ENCODE data around the gene SPECC1L. TPM values are rescaled to one million over a fixed set of nuclear protein-coding genes. Genes with fewer than 3 reads are reported as not detected.

Gene SPECC1L
- total RNA-seq, 1 donor from 2014 or later, result 69.2 TPM

DNA sequence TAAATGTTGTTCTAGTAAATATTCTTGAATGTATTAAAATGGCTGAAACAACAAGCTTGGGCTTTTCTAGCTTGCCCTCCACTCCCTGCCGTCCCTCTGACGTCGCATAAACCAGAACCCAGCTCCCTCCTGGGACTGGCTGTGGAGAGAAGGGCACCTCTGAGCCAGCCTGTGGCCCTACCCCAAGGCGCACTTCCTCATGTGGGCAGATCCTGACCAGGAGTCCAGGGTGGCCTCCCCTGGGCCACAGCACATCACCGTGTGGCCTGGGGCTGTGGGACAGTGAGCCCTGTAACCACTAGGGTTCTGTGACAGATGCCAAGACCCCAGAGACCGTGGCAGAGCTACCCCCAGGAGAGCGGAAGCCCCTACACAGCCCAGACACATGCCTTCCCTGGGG is 146.6 kb downstream of the SPECC1L start:
- no peak overlapping the region for H3K27ac Mint-ChIP-seq (ENCODE audit: unreplicated experiment)
- H3K79me2 ChIP-seq (ENCODE audit: insufficient read depth, low read length), result no peaks in the 10 kb centered on the region
- H3K9ac ChIP-seq (ENCODE audit: low read length), result no peak overlapping the region
- no peak overlapping the region for H3K4me2 ChIP-seq (ENCODE audit: low read length)
- H3K36me3 ChIP-seq (ENCODE audit: insufficient read depth, low read length), result peaks cover 7% of the 10 kb centered on the region
- no peak overlapping the region for H3K27ac ChIP-seq (ENCODE audit: low read depth, low read length)
- DNase-seq (ENCODE audit: low read depth), result no peak
- H3K9me3 Mint-ChIP-seq (ENCODE audit: unreplicated experiment), result no peaks in the 10 kb centered on the region
- H3K9me3 ChIP-seq (ENCODE audit: insufficient read depth, low read depth, low read length), result no peaks in the 10 kb centered on the region
- TF ChIP-seq EZH2 (IDR thresholded peaks at IDR 0.05; ENCODE audit: insufficient read depth, low read length), result no peak
- TF ChIP-seq, protein P1, sequence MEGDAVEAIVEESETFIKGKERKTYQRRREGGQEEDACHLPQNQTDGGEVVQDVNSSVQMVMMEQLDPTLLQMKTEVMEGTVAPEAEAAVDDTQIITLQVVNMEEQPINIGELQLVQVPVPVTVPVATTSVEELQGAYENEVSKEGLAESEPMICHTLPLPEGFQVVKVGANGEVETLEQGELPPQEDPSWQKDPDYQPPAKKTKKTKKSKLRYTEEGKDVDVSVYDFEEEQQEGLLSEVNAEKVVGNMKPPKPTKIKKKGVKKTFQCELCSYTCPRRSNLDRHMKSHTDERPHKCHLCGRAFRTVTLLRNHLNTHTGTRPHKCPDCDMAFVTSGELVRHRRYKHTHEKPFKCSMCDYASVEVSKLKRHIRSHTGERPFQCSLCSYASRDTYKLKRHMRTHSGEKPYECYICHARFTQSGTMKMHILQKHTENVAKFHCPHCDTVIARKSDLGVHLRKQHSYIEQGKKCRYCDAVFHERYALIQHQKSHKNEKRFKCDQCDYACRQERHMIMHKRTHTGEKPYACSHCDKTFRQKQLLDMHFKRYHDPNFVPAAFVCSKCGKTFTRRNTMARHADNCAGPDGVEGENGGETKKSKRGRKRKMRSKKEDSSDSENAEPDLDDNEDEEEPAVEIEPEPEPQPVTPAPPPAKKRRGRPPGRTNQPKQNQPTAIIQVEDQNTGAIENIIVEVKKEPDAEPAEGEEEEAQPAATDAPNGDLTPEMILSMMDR (IDR thresholded peaks at IDR 0.05; ENCODE audit: insufficient read depth, low read depth, low read length), result no peak
- H3K4me3 ChIP-seq (ENCODE audit: insufficient read depth, low read depth, low read length), result no peak overlapping the region
- no peak overlapping the region for H2AFZ ChIP-seq (ENCODE audit: low read depth, low read length)
- no peak for FAIRE-seq
- H3K4me3 Mint-ChIP-seq (ENCODE audit: unreplicated experiment), result no peak overlapping the region
- H4K20me1 ChIP-seq (ENCODE audit: insufficient read depth, low read length), result no peaks in the 10 kb centered on the region
- peaks cover 10% of the 10 kb centered on the region for H3K36me3 Mint-ChIP-seq (ENCODE audit: low read depth, unreplicated experiment)
- no peaks in the 10 kb centered on the region for H3K27me3 ChIP-seq (ENCODE audit: insufficient read depth, low read length)
- H3K4me1 Mint-ChIP-seq (ENCODE audit: low read depth, unreplicated experiment), result no peaks in the 10 kb centered on the region
- H3K27me3 Mint-ChIP-seq (ENCODE audit: low read depth, unreplicated experiment), result no peaks in the 10 kb centered on the region
- H3K4me1 ChIP-seq (ENCODE audit: insufficient read depth, low read length), result no peaks in the 10 kb centered on the region

DNA sequence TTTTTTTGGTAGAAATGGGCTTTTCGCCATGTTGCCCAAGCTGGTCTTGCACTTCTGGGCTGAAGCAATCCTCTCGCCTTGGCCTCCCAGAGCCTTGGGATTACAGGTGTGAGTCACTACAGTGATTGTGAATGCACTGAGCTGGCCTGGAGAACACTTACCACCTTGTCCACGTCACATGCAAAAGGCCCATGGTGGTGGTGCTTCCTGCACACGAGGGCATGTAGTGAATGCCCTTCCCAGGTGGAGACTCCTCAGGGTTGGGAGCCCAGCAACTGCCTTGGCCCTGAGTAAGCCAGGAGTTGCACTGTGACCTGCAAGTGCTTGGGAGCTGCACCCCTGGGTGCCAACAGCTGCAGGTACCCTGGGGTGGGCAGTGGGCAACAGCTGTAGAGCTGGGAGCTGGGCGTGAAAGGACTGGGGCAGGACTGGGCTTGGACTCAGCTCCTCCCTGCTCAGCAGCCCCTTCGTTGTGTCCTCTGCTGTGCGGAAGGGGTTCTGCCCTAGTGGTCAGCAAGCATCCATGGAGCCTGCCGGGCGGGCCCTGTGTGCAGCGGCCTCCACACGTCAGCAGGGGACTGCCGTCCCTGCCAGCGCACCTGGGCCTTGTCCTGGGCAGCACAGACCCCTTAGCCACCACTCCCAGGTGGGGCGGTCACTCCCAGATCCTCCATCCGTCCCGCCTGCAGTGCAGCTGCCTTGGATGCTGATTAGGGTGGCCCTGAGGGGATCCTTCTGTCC is 147.4 kb downstream of the SPECC1L start:
- Mint-ChIP-seq H3K27me3 (ENCODE audit: low read depth, unreplicated experiment) (peaks cover 5% of the 10 kb centered on the region), H3K4me1 (ENCODE audit: low read depth, unreplicated experiment) (no peaks in the 10 kb centered on the region), H3K4me3 (ENCODE audit: unreplicated experiment) (no peak overlapping the region), H3K9me3 (ENCODE audit: unreplicated experiment) (no peaks in the 10 kb centered on the region), H3K27ac (ENCODE audit: unreplicated experiment) (no peak overlapping the region), H3K36me3 (ENCODE audit: low read depth, unreplicated experiment) (peaks cover 7% of the 10 kb centered on the region)
- H3K9ac ChIP-seq (ENCODE audit: low read length), result no peak overlapping the region
- H3K4me2 ChIP-seq (ENCODE audit: low read length), result no peak overlapping the region
- H4K20me1 ChIP-seq (ENCODE audit: insufficient read depth, low read length), result peaks cover 3% of the 10 kb centered on the region
- H3K4me1 ChIP-seq (ENCODE audit: insufficient read depth, low read length), result no peaks in the 10 kb centered on the region
- no peak overlapping the region for H3K4me3 ChIP-seq (ENCODE audit: insufficient read depth, low read depth, low read length)
- no peak for FAIRE-seq
- H3K79me2 ChIP-seq (ENCODE audit: insufficient read depth, low read length), result no peaks in the 10 kb centered on the region
- H3K36me3 ChIP-seq (ENCODE audit: insufficient read depth, low read length), result peaks cover 7% of the 10 kb centered on the region
- no peak for DNase-seq (ENCODE audit: low read depth)
- H2AFZ ChIP-seq (ENCODE audit: low read depth, low read length), result no peak overlapping the region
- TF ChIP-seq, protein P1 (IDR thresholded peaks at IDR 0.05; ENCODE audit: insufficient read depth, low read depth, low read length), result no peak
- TF ChIP-seq EZH2 (IDR thresholded peaks at IDR 0.05; ENCODE audit: insufficient read depth, low read length), result no peak
- H3K9me3 ChIP-seq (ENCODE audit: insufficient read depth, low read depth, low read length), result no peaks in the 10 kb centered on the region
- H3K27ac ChIP-seq (ENCODE audit: low read depth, low read length), result no peak overlapping the region
- H3K27me3 ChIP-seq (ENCODE audit: insufficient read depth, low read length), result no peaks in the 10 kb centered on the region

DNA sequence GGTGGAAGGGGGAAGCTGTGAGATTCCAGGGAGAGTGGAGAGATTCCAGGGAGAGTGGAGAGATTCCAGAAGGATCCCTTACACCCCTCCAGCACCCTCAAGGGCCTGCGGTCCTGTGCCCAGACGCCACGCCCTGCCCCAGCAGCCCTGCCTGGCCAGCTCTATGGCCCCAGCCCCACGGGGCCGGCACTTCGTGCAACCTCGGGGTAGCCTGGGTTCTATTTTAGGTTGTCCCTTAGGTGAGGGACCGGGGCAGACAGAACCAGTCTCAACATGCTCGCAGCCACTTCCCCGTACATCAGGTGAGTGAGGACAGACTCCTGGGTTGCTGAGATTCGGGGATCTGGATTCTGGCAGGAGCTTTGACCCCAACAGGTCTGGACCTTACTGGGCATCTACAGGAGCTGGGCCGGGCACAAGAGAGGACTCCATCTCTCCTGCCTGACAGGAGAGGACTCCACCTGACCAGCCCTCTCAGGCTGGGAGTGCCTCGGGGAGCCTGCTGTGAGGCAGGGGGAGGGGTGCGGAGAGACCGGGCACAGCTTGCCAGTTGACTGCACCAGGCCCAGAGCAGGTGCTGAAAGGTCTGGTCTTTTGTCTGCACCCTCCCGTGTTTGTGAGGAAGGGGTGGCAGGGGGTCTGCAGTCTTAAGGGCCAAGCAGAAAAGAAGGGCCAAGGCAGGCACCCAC is 148.3 kb downstream of the SPECC1L start:
- H3K9ac ChIP-seq (ENCODE audit: low read length), result no peak overlapping the region
- H3K27me3 Mint-ChIP-seq (ENCODE audit: low read depth, unreplicated experiment), result peaks cover 5% of the 10 kb centered on the region
- no peaks in the 10 kb centered on the region for H3K9me3 ChIP-seq (ENCODE audit: insufficient read depth, low read depth, low read length)
- H3K4me2 ChIP-seq (ENCODE audit: low read length), result no peak overlapping the region
- H3K4me3 Mint-ChIP-seq (ENCODE audit: unreplicated experiment), result no peak overlapping the region
- FAIRE-seq (no peak), DNase-seq (ENCODE audit: low read depth) (no peak)
- H3K27ac Mint-ChIP-seq (ENCODE audit: unreplicated experiment), result peak overlapping the region; percentile 66
- H3K79me2 ChIP-seq (ENCODE audit: insufficient read depth, low read length), result no peaks in the 10 kb centered on the region
- H4K20me1 ChIP-seq (ENCODE audit: insufficient read depth, low read length), result peaks cover 3% of the 10 kb centered on the region
- no peak overlapping the region for H3K27ac ChIP-seq (ENCODE audit: low read depth, low read length)
- peaks cover 3% of the 10 kb centered on the region for H3K36me3 ChIP-seq (ENCODE audit: insufficient read depth, low read length)
- no peak overlapping the region for H3K4me3 ChIP-seq (ENCODE audit: insufficient read depth, low read depth, low read length)
- H3K4me1 ChIP-seq (ENCODE audit: insufficient read depth, low read length), result peaks cover under 1% of the 10 kb centered on the region
- peaks cover 5% of the 10 kb centered on the region for H3K36me3 Mint-ChIP-seq (ENCODE audit: low read depth, unreplicated experiment)
- no peaks in the 10 kb centered on the region for H3K27me3 ChIP-seq (ENCODE audit: insufficient read depth, low read length)
- no peak overlapping the region for H2AFZ ChIP-seq (ENCODE audit: low read depth, low read length)
- no peaks in the 10 kb centered on the region for H3K9me3 Mint-ChIP-seq (ENCODE audit: unreplicated experiment)
- H3K4me1 Mint-ChIP-seq (ENCODE audit: low read depth, unreplicated experiment), result no peaks in the 10 kb centered on the region
- no peak for TF ChIP-seq EZH2 (IDR thresholded peaks at IDR 0.05; ENCODE audit: insufficient read depth, low read length)
- TF ChIP-seq, protein P1 (IDR thresholded peaks at IDR 0.05; ENCODE audit: insufficient read depth, low read depth, low read length), result no peak
